NOMO-1 treated with dmso at 0.1 percent for 144 hours (cell line): ENCODE results near the gene SLC38A4.

Experiments used
- DNase-seq: peaks from one replicate; lab custom pipeline; 2025; ENCODE audit not compliant: unreplicated experiment; lab: John Stamatoyannopoulos, UW

SLC38A4 gene

DNA sequence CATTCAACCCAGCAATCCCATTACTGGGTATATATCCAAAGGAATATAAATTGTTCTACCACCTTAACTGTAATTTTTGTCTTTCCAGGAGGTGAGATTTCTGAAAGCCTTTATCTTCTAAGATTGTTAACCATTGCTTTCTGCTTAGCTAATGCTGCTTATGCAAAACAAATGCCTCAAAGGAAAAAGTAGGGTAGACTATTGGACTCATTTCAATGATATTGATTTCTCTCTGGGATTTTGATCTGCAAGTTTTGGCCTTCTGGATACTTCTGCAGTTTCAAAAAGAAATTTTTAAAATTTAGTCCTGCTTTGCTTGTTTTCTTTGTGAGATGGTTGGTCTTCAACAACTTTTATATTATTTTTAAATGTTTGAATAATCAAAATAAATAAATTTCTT lies 108.6 kb downstream of the SLC38A4 start:
- no peak for DNase-seq
